GM10266 (cell line): ENCODE measurements around the gene HOXC4.

Source experiments
- DNase-seq: peaks from one replicate; pipeline ENCODE4 v3.0.0; 2012; ENCODE audit errors: extremely low spot score
- CTCF ChIP-seq: IDR thresholded peaks from 2 replicates; pipeline ENCODE4 v1.5.1; 2012; ENCODE audit warnings: mild to moderate bottlenecking, low read depth; ENCODE audit not compliant: control insufficient read depth, insufficient read depth; ENCODE audit errors: missing control alignments

Gene HOXC4

GRCh38 chr12:54053751-54054741, at the start of gene HOXC4:
Gene HOXC4 (plus strand): TSS chr12:54053835. CDS start chr12:54053923, 88 bp downstream.
- peak; percentile 88 for DNase-seq
- TF ChIP-seq CTCF: no peak

- TF ChIP-seq CTCF: peak; percentile 31
- no peak for DNase-seq
Observed at GRCh38 chr12:54004063-54004840, 49.4 kb upstream of the HOXC4 start.

GRCh38 chr12:54004841-54005530, 48.6 kb upstream of the HOXC4 start:
- TF ChIP-seq CTCF: no peak

GRCh38 chr12:54005531-54005852, 48.1 kb upstream of the HOXC4 start:
- DNase-seq: no peak
- peak; percentile 14 for TF ChIP-seq CTCF

More at GRCh38 chr12:54004841-54005530, 48.6 kb upstream of the HOXC4 start:
- DNase-seq: no peak

- peak; percentile 95 for TF ChIP-seq CTCF
- peak; percentile 90 for DNase-seq
Observed at GRCh38 chr12:54005853-54006558, 47.6 kb upstream of the HOXC4 start.

GRCh38 chr12:54006559-54007220, 46.9 kb upstream of the HOXC4 start:
- TF ChIP-seq CTCF: no peak
- no peak for DNase-seq
